Stimulated activated CD4-positive, alpha-beta T cell treated with anti-CD3 and anti-CD28 coated beads, Interleukin-12 subunit alpha, Interleukin-12 subunit beta, amount 100 ng/mL, for 4 hours (primary cell): ENCODE measurements around the gene CNGA2.

ENCODE experiments used
- DNase-seq: peaks from one replicate; pipeline ENCODE4 v3.0.0-alpha.2; 2020

Gene CNGA2

DNA sequence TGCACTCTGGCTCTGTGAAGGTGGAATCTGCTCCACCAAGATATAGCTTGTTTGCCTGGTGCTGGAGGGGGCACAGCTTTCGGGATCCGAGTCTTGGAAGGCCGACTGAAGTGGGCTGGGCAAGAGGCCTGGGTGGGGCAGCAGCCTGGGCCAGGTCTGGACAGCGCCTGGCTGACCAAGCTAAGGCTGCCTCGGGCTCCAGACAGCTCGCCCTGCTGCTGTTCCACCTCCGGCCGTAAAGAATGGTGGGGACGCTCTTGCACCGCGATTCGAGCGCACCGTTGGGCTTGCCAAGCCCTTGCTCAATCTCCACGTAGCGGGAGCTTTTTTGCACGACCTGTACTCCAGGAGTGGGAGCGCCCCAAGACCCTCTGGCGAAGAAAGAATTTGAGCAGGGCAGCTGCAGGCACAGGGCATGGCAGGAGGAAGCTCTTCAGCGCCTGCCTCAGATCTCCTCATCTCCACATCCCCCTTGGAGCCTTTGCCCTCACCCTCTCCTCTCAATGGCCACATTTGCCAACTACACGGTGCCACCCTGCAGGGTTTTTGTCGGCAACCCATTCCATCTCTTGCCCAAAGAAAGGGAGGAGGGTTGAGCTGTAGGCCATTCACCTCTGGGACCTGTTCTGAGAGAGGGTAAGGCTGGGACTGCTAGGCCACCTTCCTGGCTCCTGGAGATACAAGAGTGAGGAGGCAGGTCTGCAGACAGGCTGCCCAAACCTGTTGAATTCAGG, 18.9 kb downstream of the CNGA2 start:
- DNase-seq = no peak

DNA sequence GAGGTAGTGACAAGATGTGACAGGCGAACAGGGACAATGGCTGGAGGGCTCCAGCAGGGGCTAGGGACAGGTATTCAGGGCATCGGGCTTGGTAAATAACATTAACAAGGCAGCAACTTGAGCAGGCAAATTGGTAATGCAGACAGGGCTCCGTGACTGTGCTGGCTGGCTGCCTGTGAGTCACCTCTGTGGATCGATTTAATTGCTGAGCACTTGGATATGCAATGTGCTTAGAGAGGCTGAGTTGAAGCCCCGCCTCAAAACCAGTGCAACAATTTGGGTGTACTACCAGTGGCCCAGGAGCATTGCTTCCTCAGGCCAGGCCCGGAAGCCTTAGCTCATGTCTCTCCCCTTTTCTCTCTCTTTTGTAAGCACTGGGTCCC, 19.5 kb downstream of the CNGA2 start:
- DNase-seq = no peak

DNA sequence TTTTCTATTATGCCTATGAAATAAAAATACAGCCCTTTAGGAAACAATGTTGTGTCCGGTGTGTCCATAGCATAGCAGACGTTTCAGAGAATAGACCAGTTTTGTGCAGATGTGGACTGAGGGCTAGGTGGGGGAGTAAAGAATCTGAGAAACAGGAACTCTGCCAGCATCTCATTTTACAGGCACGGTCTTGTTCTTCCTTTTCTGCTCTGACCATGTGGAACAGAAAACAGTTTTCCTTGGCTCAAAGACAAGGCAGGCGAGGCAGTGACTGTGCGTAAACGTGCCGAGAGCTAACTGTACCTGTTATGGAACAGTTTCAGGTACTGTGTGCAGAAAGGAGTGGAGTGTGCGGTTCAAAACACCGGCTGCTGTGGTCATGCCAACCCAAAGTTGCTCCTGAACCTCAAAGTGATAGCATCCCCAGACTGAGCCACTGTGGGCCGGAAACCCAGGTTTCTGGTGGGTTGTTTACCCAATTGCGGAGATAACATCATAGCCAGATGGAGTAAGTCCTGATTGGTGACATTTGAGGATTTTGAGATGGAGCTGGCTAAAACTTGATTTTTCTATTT, 20.2 kb downstream of the CNGA2 start:
- no peak for DNase-seq

DNA sequence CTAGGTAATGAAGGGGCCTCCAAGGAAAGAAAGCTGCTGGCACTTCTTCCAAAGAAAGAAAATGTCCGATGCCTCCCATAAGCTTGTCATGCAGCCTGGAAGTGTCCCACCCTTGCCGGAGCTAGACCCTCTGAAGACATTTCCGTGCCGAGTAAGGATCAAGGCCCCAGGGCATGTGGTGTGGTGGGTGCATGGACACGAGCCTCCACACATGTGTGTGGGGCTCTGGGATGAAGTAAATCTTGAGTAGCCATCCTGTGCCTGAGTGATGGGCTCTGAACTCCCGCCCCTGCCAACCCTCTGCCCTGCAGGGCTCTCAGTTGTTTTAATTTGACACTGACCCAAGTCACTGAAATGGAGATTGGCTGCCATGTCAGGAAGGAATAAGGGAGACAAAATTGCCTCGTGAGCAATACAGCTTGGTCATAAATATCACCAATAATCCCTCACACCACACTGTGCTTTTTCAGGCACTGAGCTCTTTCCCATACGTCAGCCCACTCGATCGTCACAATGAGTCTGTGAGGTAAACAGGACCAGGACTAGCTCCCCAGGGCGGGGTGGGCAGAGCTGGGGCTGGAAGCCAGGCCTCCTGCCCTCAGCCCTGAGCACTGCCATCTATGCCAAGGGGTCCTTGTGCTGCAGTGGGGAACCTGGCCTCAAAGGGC, 24.6 kb downstream of the CNGA2 start:
- DNase-seq = no peak

DNA sequence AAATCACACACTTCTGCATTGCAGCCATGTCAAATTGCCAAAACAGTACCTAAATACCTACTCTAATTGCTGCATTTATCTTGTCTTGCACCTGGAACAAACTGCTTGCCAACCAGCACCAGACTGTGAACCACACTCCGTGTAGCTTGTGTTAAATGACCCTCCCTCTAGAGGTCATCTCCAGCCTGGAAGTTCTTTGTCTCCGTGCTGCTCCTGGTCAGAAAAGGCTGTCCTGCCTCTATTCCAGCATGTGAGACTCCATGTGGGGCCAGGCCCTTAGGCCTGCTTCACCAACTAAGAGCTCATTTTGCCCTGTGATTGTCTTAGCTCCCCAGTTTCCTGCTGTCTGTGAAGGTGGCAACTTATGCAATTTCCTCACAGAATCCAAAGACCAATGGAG, 28.3 kb downstream of the CNGA2 start:
- DNase-seq = no peak

DNA sequence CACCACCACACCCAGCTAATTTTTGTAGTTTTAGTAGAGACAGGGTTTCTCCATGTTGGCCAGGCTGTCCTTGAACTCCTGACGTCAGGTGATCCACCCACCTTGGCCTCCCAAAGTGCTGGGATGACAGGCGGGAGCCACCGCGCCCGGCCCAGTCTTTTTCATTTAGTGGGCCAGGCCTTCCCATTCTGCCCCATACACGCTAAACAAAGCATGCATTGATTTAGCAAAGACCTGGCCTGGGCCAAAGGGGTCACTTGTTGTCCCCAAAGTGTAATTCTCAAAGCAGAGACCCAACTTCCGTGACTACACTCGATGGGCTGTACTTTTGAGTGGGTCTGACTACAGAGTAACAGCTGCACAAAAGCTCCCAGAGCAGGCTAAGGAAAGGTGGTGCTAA, 29.2 kb downstream of the CNGA2 start:
- no peak for DNase-seq

DNA sequence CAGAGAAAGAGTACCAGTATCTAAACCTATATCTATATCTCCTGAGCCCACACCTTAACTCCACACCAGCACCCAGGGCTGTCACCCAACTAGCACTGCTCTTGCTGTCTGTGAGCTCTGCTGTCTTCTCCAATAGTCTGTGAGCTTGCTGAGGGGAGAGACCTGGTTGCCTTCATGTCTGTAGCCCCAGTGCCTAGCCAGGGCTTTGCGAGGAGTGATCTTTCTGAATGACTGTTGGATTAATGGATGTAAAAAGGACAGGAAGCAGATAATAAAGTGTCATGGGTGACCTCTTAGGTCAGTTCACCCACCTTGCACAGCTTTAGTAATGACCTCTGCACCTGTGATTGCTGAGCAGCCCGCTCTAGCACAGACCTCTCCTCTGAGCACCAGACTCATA, 30.5 kb downstream of the CNGA2 start:
- no peak for DNase-seq

DNA sequence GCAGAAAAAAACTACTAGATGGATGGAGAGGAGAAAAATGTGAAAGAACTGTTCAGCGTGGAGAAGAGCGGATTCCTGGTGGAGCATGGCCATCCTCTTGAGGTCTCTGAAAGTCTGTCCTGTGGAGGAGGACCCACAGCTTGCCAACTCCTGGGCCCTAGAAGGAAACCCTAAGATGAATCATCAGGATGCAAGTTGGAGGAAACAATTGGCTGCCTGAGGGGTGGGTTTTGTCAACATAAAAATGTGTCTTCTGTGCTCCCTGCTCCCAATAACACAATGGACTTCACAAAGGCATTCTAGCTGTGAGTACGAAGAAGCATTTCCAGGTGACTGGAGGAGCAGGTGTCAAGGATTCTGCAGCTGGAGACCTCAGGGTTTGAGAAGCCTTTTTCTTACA, 37.2 kb downstream of the CNGA2 start:
- no peak for DNase-seq

DNA sequence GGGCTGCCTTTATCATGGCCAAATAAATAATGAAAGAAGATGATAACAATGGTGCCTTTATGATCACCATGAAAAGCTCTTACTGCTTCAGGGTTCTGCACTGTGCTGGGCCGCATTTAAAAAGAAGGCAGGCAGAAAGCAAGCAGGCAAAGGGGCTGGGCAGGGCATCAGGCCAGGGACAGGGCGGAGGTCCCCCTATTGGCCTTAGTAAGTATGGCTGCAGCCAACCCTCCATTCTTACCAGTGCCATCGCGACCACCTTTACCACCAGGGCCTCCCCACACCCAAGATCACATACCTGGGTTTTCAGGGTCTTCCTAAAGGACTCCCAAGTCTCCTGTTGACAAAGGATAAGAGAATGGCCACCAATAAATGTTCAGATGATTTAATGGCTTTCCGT, 38.9 kb downstream of the CNGA2 start:
- no peak for DNase-seq

DNA sequence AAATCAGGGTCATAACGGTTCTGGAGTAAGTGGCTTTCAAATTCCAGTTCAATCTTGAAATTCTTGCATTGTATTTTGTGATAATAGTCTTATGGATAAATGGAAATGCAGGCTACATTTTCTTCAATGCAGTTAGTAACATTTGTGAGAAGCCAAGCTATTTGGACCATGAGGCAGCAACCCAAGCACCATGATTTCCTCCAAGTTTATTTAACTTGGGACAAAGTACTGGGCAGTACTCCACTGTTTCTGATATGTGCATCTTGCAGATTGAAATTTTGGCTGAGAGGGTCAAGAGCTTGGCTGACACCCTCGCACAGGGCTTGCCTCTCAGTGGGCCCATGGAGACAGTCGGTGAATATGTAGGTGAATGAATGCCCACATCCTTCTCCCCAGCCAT, 39.9 kb downstream of the CNGA2 start:
- DNase-seq = no peak

DNA sequence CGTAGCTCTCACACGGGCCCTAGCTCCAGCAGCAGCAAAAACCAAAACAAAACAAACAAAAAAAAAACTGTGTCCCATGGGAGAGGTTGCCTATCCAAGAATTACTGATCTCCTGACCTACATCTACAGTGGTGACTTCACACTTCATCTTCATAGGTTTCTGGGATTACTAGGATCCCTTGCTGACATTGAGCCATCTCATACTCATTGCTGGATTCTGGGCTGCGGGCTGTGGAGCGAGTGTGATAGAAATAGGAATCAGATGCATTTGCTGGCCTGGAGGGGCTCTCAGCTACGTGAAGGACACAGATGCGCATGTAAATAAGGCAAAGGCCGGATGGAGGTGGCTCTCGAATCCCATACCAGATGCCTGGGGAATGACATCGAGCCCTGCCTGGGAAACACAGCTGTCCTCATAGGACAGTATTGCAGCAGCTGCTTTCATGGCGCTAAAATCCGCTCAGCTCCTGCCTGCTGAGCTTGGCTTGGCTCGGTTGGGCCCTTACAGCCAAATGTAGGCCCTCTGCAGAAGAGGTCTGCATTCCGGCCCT, 41.7 kb downstream of the CNGA2 start:
- no peak for DNase-seq

DNA sequence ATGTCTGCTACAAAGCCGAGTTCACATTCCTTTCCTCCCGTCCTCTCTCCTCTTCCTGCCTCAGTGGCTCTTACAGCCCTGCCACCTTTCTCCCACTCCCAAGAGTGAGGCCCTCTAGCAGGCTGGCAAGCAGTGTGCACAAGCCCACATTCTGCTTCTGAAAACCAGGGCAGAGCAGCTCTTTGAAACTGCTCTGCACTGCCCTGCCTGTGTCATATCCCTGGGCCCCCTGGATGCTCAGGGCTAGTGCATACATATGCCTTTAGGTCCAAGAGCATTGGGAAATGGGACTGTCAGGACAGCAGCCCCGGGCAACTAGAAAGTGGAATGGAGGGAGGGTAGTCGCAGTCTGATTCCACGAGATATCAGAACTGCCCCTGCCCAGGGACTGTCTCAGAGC, 42.4 kb downstream of the CNGA2 start:
- no peak for DNase-seq

DNA sequence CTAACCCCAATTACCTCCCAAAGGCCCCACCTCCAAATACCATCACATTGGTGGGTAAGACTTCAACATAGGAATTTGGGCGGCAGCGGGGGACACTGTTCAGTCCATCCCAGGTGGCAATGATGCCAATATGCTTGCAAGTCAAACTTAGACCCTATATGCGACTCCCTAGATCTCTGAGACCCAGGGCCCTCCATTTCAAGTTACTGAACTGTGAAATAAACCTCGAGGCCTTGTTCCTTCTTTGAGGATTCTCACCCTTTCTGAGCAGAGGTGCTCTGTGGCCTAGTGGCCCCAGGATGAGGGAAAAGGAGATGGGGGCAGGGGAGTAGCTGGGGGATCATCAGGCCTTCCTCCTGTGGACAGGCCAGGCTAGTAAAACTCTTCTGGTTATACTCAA, 44.7 kb downstream of the CNGA2 start:
- no peak for DNase-seq

DNA sequence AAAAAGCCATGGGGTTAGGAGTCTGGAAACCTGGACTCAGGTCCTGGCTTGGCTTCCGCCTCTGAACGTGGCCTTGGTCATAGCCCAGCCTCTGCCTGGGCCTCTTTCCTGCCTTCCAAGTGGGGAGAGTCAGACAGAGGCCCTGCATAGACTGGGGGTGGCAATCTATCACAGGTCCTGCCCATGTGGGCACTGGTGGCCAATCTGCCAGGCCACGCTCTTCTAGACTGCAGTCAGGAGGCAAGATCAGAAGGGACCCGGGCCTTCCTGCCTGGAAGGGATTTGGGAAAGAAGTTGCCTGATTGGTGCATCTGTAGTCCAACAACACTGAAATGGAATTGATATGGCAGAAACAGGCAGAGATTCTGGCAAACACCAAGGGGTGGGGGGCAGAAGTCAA, 46.1 kb downstream of the CNGA2 start:
- no peak for DNase-seq

DNA sequence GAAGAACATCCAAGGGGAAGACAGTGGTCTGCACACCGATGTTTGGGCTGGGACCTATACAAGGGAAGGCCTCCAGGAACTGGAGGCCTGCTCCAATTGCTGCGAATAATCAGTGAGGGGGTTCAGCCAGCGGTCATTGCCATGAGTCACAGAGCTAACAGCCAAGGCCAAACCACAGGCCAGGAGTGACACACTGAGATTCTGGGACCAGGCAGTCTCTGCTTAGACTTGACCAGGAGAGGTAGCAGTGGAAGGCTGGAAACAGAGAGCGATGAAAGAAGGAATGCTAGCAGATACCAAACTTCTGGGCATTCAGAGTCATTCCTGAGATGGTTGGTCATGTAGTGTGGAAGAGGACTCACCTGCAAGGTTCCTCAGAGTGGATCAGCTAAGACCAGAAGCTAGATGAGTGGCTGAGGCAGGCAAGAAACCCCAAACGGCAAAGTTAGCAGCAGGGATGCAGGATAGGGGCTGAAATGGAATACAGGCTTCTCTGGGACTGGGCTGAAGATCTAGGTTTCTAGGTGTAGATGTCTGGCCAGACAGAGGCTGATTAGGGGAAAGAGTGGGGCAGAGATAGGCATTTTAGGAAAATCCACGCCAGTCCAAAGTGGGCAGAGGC, 54.7 kb downstream of the CNGA2 start:
- DNase-seq = no peak

DNA sequence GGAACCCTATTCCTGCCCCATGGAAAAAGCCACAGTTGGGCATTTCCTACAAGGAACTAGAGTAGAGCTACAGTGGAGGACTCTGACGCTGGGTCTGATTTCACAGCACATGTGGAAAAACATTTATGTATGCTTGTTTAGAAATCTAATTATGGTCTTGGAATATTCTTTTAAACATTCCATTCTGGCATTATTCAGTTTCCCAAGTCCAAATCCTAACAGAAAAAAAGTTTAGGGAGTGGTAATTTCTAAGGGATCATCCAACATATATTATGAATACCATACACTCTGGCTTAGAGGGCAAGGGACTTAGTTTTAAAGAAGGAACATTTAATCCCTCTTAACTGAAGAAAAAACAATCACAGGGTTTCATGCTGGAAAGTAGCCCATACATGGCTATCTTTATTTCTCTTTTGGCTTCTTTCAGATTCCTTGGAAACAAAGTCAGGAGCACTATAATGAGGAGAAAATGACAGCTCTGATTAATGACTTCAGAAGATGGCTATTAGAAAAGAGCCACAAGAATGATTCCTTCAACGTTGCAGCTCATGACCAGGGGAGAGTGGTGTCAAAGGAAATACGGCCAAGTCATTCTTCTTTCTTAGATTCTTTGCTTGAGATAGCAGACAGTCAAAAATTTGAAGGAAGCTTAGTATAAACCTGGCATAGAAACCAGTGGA, 56.1 kb downstream of the CNGA2 start:
- DNase-seq = no peak

DNA sequence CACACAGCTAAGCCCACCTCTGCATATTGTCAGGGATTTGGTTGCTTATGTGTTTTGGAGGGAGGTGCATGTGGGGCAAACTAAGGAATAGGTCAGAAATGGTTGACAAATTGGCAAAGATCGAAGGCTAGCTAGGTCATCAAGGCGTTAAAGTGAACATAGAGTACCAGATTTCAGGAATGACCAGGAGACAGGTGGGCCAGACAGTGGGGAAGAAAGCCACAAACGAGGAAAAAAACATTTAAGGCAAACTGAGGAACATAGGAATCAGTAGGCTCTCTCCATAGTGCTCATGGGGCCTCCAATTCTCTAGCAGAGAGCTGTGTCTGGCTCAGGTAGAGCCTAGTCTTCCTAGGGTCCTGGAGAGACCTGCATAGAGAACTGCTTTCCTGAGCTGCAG, 57.4 kb downstream of the CNGA2 start:
- DNase-seq = no peak

DNA sequence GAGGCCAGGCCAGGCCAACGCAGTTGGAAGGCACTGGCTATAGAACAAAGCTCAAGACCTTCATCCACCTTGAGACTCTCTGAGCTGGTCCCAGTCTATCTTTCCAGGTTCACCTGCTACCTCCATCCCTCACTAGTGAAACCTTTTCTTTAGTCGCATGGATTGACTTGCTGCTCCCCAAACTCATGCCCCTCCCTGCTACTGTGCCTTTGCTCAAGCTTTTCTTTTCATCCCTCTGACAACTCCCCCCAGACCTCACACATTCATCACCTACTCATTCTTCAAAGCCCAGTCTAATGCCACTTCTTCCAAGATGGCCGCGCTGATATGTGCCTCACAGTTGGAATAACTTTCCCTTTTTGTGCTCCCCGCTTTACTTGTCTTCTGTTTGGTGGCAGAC, 58.0 kb downstream of the CNGA2 start:
- DNase-seq = no peak

DNA sequence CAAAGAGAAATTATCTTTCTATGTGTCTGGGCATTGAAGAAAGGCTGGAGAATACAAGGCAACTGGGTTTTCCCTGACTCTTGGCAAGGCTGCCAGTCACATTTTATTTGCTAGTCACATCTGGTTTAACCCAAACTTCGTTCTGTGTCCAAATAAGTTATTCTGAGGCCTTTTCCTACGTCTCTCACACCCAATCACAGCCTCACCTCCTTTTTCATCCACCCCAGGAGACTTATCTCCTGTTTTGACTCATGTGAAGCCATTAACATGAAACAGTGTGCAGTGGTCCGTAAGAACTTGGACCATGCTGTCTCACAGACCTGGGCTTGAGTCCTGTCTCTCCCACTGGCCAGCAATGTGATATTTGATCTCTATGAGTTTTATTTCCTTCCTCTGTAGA, 59.3 kb downstream of the CNGA2 start:
- DNase-seq = no peak
